Central memory CD4-positive, alpha-beta T cell (primary cell): ENCODE measurements around the gene SPEM3.
"Not testable (repeated sequence)": the region's sequence is repeated elsewhere in the genome, so short reads cannot be mapped to it uniquely, and the experiment has no call there.

Experiments used
- DNase-seq: peaks from one replicate; pipeline ENCODE4 v3.0.0; 2022

SPEM3 gene

GRCh38 chr17:7475764-7476422 is 47.2 kb downstream of the SPEM3 start:
- no peak for DNase-seq

DNA sequence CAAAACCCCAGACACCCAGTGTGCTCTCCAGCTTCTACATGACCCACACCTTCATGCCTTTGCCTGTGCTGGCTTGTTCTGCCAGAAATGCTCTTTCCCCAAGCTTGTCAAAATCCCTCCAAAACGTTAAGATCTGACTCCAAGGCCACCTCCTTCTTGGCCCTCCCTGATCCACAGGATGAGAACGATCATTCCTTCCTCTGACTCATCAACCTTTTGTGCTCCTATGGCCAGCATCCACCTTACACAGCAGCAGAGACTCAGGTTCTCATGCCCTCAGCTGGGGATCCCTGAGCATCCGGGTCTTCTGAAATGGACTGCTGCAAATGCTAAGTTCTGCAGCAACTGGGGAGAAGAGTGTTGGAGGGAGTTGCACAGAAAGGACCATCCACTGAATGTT is 47.8 kb downstream of the SPEM3 start:
- no peak for DNase-seq

- no peak for DNase-seq
Observed at GRCh38 chr17:7476951-7477350, 48.3 kb downstream of the SPEM3 start.

DNA sequence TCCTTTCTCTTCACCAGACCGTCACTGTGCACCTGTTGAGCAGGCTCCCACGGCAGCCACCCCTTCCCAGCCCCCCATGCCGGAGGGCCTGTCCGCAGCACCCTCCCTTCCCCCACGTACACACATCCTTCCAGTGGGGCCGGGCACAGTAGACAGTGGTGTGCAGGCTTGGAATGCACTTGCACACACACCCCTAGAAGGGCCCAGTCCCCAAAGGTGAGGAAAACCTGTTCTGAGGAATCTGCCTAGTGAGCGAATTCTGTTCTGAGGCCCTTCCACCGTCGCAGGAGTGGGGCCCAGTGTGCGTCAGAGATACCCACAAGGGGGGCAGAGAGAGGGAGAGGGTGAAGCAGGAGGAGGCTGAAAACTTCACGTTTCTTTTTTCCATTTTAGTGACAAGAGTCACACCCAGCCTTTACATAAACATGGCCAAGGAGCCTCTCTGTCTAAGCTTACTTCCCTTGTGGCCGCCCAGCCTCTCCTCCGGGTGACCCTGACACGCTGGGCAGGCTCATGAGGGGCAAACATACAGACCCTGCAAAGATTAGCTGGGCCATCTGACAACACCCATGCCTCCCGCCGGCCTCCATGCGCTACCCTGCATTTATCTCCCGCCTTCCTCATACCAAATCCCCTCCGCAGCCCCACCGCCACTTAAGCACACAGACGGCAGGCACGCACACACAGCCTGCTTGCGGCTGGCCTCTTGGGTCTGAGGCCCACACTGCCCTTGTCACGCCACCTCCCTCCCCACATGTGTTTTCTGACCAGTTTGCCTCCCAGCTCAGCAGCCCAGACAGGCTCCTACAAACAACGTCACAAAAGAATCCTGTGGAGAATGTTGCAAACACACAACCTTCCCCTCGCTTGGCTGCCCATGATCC is 49.0 kb downstream of the SPEM3 start:
- no peak for DNase-seq

DNA sequence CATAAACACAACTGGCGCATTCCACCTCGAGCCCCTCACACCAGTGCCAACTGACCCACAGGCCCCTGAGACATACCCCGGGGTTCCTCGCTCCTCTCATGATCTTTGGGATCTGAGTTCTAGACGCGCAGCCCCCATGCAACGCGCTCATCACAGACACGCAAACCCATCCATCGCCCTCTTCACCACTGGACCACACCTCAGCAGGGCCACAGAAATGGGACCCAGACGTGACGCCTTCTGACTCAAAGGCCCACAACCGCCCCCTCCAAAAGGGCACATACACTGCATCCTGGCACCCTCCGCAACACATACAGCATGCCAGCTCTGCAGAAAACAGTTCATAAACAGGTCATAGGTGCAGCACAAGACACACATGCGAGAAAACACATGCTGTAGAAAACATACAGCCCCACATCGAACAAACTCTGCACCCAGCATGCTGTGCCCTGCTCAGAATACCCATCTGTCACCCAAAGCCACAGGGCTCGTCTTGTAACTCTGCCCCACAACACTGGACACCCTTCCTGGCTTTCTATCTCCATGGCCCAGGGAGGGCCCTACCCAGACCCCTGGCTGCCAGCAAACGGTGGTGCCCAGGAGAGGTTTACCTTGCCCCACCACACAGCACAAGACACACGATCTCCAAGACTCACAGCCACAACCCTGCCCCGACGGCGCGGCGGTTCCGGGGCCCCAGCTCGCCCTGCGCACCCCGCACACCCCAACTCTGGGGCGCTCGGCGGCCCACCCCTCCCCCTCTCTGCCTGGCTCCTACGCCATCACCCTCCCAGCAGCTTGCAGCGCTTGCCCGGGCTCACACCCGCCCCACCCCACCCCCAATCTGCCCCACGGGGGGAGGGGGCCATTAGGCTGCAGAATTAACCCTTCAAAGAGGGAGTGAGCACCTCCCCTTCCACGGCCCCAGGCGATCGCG is 49.9 kb downstream of the SPEM3 start:
- DNase-seq: peak; percentile 67

GRCh38 chr17:7479213-7480088 is 50.8 kb downstream of the SPEM3 start, which contains the start of gene ZBTB4:
TSS of gene ZBTB4 (minus strand) at chr17:7479631. CDS start at chr17:7466801, 12,830 bp downstream.
- peak; percentile 71 for DNase-seq

DNA sequence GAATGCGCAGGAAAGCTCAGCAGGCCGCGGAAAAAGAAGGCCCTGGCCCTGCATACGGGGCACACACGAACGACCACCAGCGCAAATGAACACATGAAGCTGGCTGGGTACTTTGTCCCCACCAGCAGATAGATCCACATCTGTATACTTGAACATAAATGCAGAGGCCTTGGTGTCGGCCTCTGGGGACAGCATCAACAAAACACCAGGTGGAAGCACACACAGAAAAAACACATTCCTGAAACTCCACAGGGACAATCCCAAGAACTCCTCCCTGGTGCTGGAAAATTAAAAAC is 51.4 kb downstream of the SPEM3 start:
- DNase-seq: no peak

GRCh38 chr17:7481275-7481674 is 52.6 kb downstream of the SPEM3 start, which contains the start of gene SLC35G6:
TSS of gene SLC35G6 (plus strand) at chr17:7481446. CDS start at chr17:7481517, 71 bp downstream.
- not testable (repeated sequence) for DNase-seq

DNA sequence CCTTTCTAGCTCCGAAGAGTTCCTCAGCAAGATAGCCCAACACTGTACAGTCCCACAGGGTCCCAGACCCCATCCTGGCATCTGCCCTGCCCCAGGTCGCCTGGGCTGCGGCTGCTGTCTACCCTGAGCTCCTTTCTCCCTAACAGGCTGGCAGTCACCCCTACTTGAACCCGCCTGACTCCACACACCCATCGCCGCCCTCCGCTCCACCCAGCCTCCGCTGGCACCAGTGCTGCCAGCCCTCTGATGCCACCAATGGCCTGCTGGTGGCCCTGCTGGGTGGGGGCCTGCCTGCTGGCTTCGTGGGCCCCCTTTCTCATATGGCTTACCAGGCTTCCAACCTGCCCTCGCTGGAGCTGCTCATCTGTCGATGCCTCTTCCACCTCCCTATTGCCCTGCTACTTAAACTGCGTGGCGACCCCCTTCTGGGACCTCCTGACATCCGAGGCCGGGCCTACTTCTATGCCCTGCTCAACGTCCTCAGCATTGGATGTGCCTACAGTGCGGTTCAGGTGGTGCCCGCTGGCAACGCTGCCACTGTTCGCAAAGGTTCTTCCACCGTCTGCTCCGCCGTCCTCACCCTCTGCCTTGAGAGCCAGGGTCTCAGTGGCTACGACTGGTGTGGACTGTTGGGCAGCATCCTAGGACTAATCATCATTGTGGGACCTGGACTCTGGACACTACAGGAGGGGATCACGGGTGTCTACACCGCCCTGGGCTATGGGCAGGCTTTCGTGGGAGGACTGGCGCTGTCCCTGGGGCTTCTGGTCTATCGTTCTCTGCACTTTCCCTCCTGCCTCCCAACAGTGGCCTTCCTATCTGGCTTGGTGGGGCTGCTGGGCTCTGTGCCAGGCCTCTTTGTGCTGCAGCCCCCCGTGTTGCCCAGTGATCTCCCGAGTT is 53.4 kb downstream of the SPEM3 start:
- not testable (repeated sequence) for DNase-seq
